GM12878 (cell line): ENCODE measurements around the gene FAM227B. TPM values are rescaled to one million over a fixed set of nuclear protein-coding genes. Genes with fewer than 3 reads are reported as not detected.

ENCODE experiments used
- ATAC-seq: fragments of 200-7000 bp; cut with Tn5 transposase; 3 replicates; pipeline ENCODE4 v1.9.1; 2020; ENCODE audit warnings: mild to moderate bottlenecking, moderate library complexity
- BruUV-seq: library from RNA; stranded (reverse); fragments of 400-500 nt; replicated peaks from 2 replicates; lab custom pipeline; 2021; lab: Mats Ljungman, UMichigan
- CTCF ChIA-PET: fragments of 300-600 bp; sonication (Branson Sonifier 250); formaldehyde crosslinking; extraction: SDS; loops from one replicate; lab custom pipeline; 2021; ENCODE audit warnings: inconsistent platforms; lab: Yijun Ruan, JAX
- POLR2A ChIA-PET: fragments of 350-600 bp; formaldehyde crosslinking; extraction: SDS; loops from one replicate; lab custom pipeline; 2021; ENCODE audit warnings: inconsistent platforms; lab: Charles Lee
- RAD21 ChIA-PET: fragments of 300-600 bp; sonication (Branson Sonifier 250); formaldehyde crosslinking; loops from one replicate; lab custom pipeline; 2023; ENCODE audit warnings: antibody characterized with exemption; ENCODE audit not compliant: unreplicated experiment; lab: Charles Lee
- SMC1A ChIA-PET: fragments of 300-600 bp; sonication (Branson Sonifier 250); formaldehyde crosslinking; loops from one replicate; lab custom pipeline; 2023; ENCODE audit not compliant: unreplicated experiment, uncharacterized antibody; lab: Charles Lee
- DNase-seq: peaks from one replicate; pipeline ENCODE4 v3.0.0-alpha.2; 2011; ENCODE audit warnings: low read depth, low spot score
- FAIRE-seq: peaks from 3 replicates; lab custom pipeline; 2011; peaks lifted over from hg19 to GRCh38; lab: Jason Lieb, UNC
- H2AFZ ChIP-seq: 2 replicates; pipeline ENCODE4 v1.6.0; 2011; ENCODE audit warnings: low read depth, low read length, control low read depth; ENCODE audit not compliant: control insufficient read depth
- H3K27ac ChIP-seq: 2 replicates; pipeline ENCODE4 v1.5.1; 2011; ENCODE audit warnings: control low read depth; ENCODE audit not compliant: control insufficient read depth, insufficient read depth
- H3K27me3 ChIP-seq, 2 experiments: replicated peaks in 1 of 2; 2 replicates each; pipeline versions ENCODE4 v1.6.0 to v1.6.1; 2011; ENCODE audit warnings: low read length in 1 of 2; ENCODE audit not compliant: control insufficient read depth in 2 of 2, insufficient read depth in 2 of 2
- H3K36me3 ChIP-seq, 2 experiments: 2 replicates each; pipeline ENCODE4 v1.5.1; 2011; ENCODE audit warnings: low read length in 1 of 2; ENCODE audit not compliant: control insufficient read depth in 2 of 2, insufficient read depth in 2 of 2
- H3K4me1 ChIP-seq: 2 replicates; pipeline ENCODE4 v1.6.1; 2011; ENCODE audit warnings: mild to moderate bottlenecking, low read length, moderate library complexity, mixed read lengths; ENCODE audit not compliant: control insufficient read depth, insufficient read depth
- H3K4me2 ChIP-seq: 2 replicates; pipeline ENCODE4 v1.6.0; 2011; ENCODE audit warnings: control low read depth; ENCODE audit not compliant: control insufficient read depth, insufficient read depth
- H3K4me3 ChIP-seq: fragments of 200-600 bp; sonication (generic); 2 replicates; pipeline ENCODE4 v1.5.1; 2016
- H3K79me2 ChIP-seq: 2 replicates; pipeline ENCODE4 v1.6.0; 2011; ENCODE audit warnings: low read length; ENCODE audit not compliant: control insufficient read depth, insufficient read depth
- H3K9ac ChIP-seq: 2 replicates; pipeline ENCODE4 v1.8.0; 2011; ENCODE audit warnings: low read length, control low read depth, mixed read lengths; ENCODE audit not compliant: control insufficient read depth, insufficient read depth
- H3K9me3 ChIP-seq: replicated peaks from 3 replicates; pipeline ENCODE4 v1.5.1; 2011; ENCODE audit warnings: mild to moderate bottlenecking, low read length; ENCODE audit not compliant: control insufficient read depth, insufficient read depth
- H4K20me1 ChIP-seq: 2 replicates; pipeline ENCODE4 v1.6.0; 2011; ENCODE audit not compliant: control insufficient read depth, insufficient read depth
- BHLHE40 ChIP-seq, 2 experiments: fragments of 450-650 bp in 1 of 2; IDR thresholded peaks; 2 replicates each; pipeline ENCODE4 v1.6.1; 2011 to 2017; ENCODE audit warnings: low read depth in 2 of 2, borderline replicate concordance in 1 of 2, improper control_type of control experiment in 1 of 2, low read length in 1 of 2, mild to moderate bottlenecking in 1 of 2
- NFYA ChIP-seq: IDR thresholded peaks from 2 replicates; pipeline ENCODE4 v1.6.1; 2011; ENCODE audit warnings: low read depth, mild to moderate bottlenecking, low read length, improper control_type of control experiment, borderline replicate concordance
- POLR2AphosphoS5 ChIP-seq: IDR thresholded peaks from 2 replicates; pipeline ENCODE4 v1.6.1; 2011; ENCODE audit warnings: mild to moderate bottlenecking, low read length, inconsistent platforms
- RCOR1 ChIP-seq: conservative IDR thresholded peaks from 2 replicates; pipeline ENCODE4 v1.6.1; 2012; ENCODE audit warnings: low read depth, low read length, improper control_type of control experiment
- SP1 ChIP-seq: IDR thresholded peaks from one replicate; pipeline ENCODE4 v1.6.1; 2011; ENCODE audit warnings: low read depth, low read length
- TAF1 ChIP-seq: IDR thresholded peaks from 2 replicates; pipeline ENCODE4 v1.6.1; 2011; ENCODE audit warnings: mild to moderate bottlenecking, low read depth, low read length, borderline replicate concordance
- YY1 ChIP-seq: IDR thresholded peaks from 2 replicates; pipeline ENCODE4 v1.6.1; 2011; ENCODE audit warnings: low read depth, mild to moderate bottlenecking, low read length
- ZSCAN29 ChIP-seq: fragments of 450-650 bp; IDR thresholded peaks from 2 replicates; pipeline ENCODE4 v1.6.1; 2017; ENCODE audit warnings: mild to moderate bottlenecking, moderate library complexity
- WGBS: methylation state at CpG from one replicate; pipeline ENCODE4 v1.1.6; 2016; ENCODE audit warnings: low lambda C conversion rate; ENCODE audit not compliant: insufficient replicate concordance, insufficient coverage; ENCODE audit errors: missing lambda C conversion rate; 5-methylcytosine and 5-hydroxymethylcytosine counted together
- in situ Hi-C: fragments of 300-500 bp; cut with MboI; formaldehyde crosslinking; loops from 9 replicates; pipeline ENCODE4 v1.14.3; 2018; ENCODE audit warnings: mixed read lengths
- intact Hi-C: fragments of 100-400 bp; cut with micrococcal nuclease; formaldehyde crosslinking; loops from one replicate; pipeline ENCODE4 v1.14.2; 2022; ENCODE audit not compliant: unreplicated experiment
- polyA plus RNA-seq, 11 experiments: library from polyadenylated mRNA; depleted of rRNA in 4 of 11; unstranded in 6 of 11; stranded (reverse) in 5 of 11; fragments of >200 nt; fragmentation: Nextera tagmentation in 4 of 11; fragmentation: Illumina TruSeq in 1 of 11; extraction: Ambion mirVana in 4 of 11; extraction: Trizol in 1 of 11; gene quantifications; 1 replicate in 1 of 11; 2 replicates in 10 of 11; pipeline versions ENCODE4 v1.2.1 to v1.2.3, GENCODE V29; 2011 to 2016; ENCODE audit warnings: inconsistent platforms in 2 of 11, missing spikeins in 2 of 11, low read depth in 1 of 11
- total RNA-seq, 4 experiments: library from RNA; depleted of rRNA in 3 of 4; stranded (reverse); fragments of >200 nt in 3 of 4; fragmentation: Illumina TruSeq in 1 of 4; extraction: Trizol in 1 of 4; gene quantifications; 2 replicates each; pipeline versions ENCODE4 v1.2.1 to v1.2.3, GENCODE V29; 2013 to 2021
- TF ChIP-seq, protein P1 (sequence below): fragments of 450-650 bp; IDR thresholded peaks from 2 replicates; pipeline ENCODE4 v1.6.1; 2016; ENCODE audit warnings: mild to moderate bottlenecking
- TF ChIP-seq, protein P2 (sequence below): IDR thresholded peaks from 2 replicates; pipeline ENCODE4 v1.6.1; 2011; ENCODE audit warnings: mild to moderate bottlenecking, low read depth, low read length, moderate library complexity; ENCODE audit not compliant: insufficient replicate concordance
- TF ChIP-seq, protein P3 (sequence below): fragments of 450-650 bp; IDR thresholded peaks from 2 replicates; pipeline ENCODE4 v1.6.1; 2017; ENCODE audit warnings: mild to moderate bottlenecking
- TF ChIP-seq, protein P4 (sequence below): fragments of 450-650 bp; formaldehyde crosslinking; IDR thresholded peaks from 2 replicates; pipeline ENCODE4 v1.4.0; 2022; ENCODE audit warnings: mild to moderate bottlenecking, moderate library complexity
- TF ChIP-seq, protein P5 (sequence below): fragments of 450-650 bp; IDR thresholded peaks from 2 replicates; pipeline ENCODE4 v1.6.1; 2016; ENCODE audit warnings: mild to moderate bottlenecking

FAM227B gene
- total and polyA plus RNA-seq, 10 of the 15 experiments (the other 5 are each of a cell fraction or from before 2014, with no cell fraction given), result 3.9 to 12.6 (median 6.9) TPM

DNA sequence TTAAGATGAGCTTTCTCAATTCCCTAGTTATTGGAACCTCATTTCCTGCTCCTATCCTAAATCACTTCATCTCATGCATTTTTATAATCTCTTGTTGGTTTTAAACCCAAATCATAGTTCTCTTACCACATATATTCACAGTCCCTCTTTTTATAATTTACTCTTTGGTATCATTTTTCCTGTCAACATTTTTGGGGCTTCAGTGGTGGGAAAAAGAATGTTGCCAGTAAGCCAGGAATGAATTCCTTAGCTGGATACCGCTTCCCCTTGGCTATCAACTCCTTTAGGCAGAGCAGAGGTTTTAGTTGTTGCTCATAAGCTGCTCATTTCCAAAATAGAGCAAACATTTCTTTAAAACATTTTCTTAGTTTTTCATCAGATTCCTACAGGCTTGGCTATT is 338.3 kb downstream of the FAM227B start:
- Histone ChIP-seq H3K79me2 (no peaks in the 10 kb centered on the region), H2AFZ (no peak overlapping the region), H3K4me2 (no peak overlapping the region), H3K36me3 (no peaks in the 10 kb centered on the region), H3K4me3 (no peak overlapping the region), H3K27ac (no peak overlapping the region), H3K27me3 (no peaks in the 10 kb centered on the region), H3K9ac (no peak overlapping the region), H3K4me1 (no peaks in the 10 kb centered on the region), H4K20me1 (no peaks in the 10 kb centered on the region), H3K9me3 (no peaks in the 10 kb centered on the region)
- ChIA-PET SMC1A (interaction anchor here (0.8 kb wide), 1 partner anchor 10 kb away, joined by 3 read pairs; no protein-coding TSS in a partner anchor), POLR2A (no interaction called here), RAD21 (no interaction called here), CTCF (no interaction called here)
- in situ Hi-C loops (no loop called here), intact Hi-C loops (no loop called here)
- DNase-seq (no peak), FAIRE-seq (no peak), ATAC-seq (no peak)
- WGBS, result 100% methylated on average over 1 of the region's 1 CpG
- no TSS peak for BruUV-seq
- no peak for TF ChIP-seq TAF1
- TF ChIP-seq, protein P1, sequence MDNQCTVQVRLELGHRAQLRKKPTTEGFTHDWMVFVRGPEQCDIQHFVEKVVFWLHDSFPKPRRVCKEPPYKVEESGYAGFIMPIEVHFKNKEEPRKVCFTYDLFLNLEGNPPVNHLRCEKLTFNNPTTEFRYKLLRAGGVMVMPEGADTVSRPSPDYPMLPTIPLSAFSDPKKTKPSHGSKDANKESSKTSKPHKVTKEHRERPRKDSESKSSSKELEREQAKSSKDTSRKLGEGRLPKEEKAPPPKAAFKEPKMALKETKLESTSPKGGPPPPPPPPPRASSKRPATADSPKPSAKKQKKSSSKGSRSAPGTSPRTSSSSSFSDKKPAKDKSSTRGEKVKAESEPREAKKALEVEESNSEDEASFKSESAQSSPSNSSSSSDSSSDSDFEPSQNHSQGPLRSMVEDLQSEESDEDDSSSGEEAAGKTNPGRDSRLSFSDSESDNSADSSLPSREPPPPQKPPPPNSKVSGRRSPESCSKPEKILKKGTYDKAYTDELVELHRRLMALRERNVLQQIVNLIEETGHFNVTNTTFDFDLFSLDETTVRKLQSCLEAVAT, result no peak
- TF ChIP-seq SP1, result no peak
- TF ChIP-seq ZSCAN29, result no peak
- TF ChIP-seq POLR2AphosphoS5, result no peak
- no peak for TF ChIP-seq NFYA
- TF ChIP-seq, protein P2, sequence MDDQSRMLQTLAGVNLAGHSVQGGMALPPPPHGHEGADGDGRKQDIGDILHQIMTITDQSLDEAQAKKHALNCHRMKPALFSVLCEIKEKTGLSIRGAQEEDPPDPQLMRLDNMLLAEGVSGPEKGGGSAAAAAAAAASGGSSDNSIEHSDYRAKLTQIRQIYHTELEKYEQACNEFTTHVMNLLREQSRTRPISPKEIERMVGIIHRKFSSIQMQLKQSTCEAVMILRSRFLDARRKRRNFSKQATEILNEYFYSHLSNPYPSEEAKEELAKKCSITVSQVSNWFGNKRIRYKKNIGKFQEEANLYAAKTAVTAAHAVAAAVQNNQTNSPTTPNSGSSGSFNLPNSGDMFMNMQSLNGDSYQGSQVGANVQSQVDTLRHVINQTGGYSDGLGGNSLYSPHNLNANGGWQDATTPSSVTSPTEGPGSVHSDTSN, result no peak
- TF ChIP-seq, protein P3, sequence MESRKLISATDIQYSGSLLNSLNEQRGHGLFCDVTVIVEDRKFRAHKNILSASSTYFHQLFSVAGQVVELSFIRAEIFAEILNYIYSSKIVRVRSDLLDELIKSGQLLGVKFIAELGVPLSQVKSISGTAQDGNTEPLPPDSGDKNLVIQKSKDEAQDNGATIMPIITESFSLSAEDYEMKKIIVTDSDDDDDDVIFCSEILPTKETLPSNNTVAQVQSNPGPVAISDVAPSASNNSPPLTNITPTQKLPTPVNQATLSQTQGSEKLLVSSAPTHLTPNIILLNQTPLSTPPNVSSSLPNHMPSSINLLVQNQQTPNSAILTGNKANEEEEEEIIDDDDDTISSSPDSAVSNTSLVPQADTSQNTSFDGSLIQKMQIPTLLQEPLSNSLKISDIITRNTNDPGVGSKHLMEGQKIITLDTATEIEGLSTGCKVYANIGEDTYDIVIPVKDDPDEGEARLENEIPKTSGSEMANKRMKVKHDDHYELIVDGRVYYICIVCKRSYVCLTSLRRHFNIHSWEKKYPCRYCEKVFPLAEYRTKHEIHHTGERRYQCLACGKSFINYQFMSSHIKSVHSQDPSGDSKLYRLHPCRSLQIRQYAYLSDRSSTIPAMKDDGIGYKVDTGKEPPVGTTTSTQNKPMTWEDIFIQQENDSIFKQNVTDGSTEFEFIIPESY, result no peak
- no peak for TF ChIP-seq BHLHE40 (IDR thresholded peaks at IDR 0.05; ENCODE audit: borderline replicate concordance in 1 of 2, low read depth in 2 of 2, low read length in 1 of 2)
- TF ChIP-seq YY1, result no peak
- no peak for TF ChIP-seq RCOR1
- TF ChIP-seq, protein P4, sequence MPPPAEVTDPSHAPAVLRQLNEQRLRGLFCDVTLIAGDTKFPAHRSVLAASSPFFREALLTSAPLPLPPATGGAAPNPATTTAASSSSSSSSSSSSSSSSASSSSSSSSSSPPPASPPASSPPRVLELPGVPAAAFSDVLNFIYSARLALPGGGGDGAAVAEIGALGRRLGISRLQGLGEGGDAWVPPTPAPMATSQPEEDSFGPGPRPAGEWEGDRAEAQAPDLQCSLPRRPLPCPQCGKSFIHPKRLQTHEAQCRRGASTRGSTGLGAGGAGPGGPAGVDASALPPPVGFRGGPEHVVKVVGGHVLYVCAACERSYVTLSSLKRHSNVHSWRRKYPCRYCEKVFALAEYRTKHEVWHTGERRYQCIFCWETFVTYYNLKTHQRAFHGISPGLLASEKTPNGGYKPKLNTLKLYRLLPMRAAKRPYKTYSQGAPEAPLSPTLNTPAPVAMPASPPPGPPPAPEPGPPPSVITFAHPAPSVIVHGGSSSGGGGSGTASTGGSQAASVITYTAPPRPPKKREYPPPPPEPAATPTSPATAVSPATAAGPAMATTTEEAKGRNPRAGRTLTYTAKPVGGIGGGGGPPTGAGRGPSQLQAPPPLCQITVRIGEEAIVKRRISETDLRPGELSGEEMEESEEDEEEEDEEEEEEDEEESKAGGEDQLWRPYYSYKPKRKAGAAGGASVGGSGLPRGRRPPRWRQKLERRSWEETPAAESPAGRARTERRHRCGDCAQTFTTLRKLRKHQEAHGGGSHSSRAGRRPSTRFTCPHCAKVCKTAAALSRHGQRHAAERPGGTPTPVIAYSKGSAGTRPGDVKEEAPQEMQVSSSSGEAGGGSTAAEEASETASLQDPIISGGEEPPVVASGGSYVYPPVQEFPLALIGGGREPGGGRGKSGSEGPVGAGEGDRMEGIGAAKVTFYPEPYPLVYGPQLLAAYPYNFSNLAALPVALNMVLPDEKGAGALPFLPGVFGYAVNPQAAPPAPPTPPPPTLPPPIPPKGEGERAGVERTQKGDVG (CRISPR knock-in tag), result no peak
- TF ChIP-seq, protein P5, sequence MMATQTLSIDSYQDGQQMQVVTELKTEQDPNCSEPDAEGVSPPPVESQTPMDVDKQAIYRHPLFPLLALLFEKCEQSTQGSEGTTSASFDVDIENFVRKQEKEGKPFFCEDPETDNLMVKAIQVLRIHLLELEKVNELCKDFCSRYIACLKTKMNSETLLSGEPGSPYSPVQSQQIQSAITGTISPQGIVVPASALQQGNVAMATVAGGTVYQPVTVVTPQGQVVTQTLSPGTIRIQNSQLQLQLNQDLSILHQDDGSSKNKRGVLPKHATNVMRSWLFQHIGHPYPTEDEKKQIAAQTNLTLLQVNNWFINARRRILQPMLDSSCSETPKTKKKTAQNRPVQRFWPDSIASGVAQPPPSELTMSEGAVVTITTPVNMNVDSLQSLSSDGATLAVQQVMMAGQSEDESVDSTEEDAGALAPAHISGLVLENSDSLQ, result no peak
